ENCODE results near the gene TPD52L2. TPM values are rescaled to one million over a fixed set of nuclear protein-coding genes. Genes with fewer than 3 reads are reported as not detected.

The TPD52L2 gene
- polyA plus RNA-seq, 2 of the 4 experiments (the other 2 are of a cell fraction) = 86.3 to 99.0 TPM

DNA sequence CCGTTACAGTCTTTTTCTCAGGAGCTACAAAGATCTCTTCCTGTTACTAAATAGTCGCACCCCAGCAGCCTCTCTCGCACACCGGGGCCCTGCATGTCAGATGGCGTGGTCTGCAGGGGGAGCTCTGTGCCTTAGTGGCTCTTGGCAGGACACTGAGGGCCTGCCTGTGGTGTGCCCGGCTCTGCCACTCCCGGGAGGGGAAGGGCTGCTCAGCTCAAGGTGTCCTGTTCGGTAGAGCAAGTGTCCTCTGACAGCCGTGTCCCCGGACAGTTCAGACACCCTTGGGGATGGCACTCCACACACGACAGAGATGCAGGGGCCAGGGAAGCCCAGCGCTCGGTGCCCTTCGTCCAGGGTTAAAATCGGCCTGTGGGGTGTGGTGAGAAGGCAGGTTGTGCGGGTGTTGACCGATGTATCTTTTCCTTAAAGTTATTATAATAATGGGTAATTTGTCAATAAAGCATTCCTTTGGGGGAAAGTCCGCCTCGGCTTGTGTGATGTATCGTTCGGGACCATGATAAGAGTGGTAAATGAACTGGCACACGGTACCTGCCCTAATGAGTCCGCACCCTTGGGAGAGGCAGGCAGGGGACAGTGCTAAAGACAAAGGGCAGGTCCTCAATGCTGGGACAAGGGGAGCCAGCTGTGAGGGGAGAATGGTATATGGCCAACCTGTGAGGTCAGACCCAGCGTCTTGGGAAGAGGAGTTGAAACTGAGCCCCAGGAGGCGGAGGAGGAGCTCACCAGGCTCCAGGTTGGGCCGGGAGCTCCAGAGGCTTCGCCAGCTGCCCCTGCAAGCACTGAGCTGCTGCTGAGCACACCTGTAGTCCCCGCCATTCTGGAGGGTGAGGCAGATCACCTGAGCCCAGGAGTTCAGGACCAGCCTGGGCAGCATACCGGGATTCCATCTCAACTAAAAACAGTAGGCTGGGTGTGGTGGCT is 26.3 kb downstream of the TPD52L2 start (continued):
- TF ChIP-seq NFE2L2 (conservative IDR thresholded peaks at IDR 0.05; ENCODE audit: low read length) (no peak), MAZ (IDR thresholded peaks at IDR 0.05; ENCODE audit: borderline replicate concordance, low read depth, low read length) (no peak), SMC3 (IDR thresholded peaks at IDR 0.05) (no peak)

DNA sequence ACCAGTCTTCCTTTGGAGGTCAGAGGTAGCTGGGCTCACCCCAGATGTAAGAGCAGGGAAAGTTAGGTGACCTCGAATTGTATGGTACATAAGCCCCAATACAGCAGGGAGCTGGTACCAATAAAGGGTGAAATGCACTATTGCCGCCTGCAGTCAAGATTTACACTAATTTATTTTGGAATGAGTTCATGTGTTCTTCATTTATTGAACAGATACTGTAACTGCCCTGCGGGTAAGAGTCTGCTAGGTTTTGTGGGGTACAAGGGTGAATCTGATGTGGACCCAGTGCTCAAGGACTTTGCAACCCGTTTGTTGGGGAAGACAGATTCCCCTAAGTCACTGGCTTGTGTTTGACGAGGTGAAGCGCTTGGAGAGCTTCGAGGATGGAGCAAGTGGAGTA is 27.3 kb downstream of the TPD52L2 start:
- no peak for TF ChIP-seq NFE2L2 (conservative IDR thresholded peaks at IDR 0.05; ENCODE audit: low read length)
- TF ChIP-seq EHMT2 (IDR thresholded peaks at IDR 0.05; ENCODE audit: low read depth) = no peak
- TF ChIP-seq, protein P1, sequence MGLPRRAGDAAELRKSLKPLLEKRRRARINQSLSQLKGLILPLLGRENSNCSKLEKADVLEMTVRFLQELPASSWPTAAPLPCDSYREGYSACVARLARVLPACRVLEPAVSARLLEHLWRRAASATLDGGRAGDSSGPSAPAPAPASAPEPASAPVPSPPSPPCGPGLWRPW (IDR thresholded peaks at IDR 0.05) = no peak
- TF ChIP-seq RFX5 (IDR thresholded peaks at IDR 0.05) = no peak
- TF ChIP-seq, protein P2, sequence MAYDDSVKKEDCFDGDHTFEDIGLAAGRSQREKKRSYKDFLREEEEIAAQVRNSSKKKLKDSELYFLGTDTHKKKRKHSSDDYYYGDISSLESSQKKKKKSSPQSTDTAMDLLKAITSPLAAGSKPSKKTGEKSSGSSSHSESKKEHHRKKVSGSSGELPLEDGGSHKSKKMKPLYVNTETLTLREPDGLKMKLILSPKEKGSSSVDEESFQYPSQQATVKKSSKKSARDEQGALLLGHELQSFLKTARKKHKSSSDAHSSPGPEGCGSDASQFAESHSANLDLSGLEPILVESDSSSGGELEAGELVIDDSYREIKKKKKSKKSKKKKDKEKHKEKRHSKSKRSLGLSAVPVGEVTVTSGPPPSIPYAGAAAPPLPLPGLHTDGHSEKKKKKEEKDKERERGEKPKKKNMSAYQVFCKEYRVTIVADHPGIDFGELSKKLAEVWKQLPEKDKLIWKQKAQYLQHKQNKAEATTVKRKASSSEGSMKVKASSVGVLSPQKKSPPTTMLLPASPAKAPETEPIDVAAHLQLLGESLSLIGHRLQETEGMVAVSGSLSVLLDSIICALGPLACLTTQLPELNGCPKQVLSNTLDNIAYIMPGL (CRISPR knock-in tag; IDR thresholded peaks at IDR 0.05; ENCODE audit: borderline replicate concordance) = no peak
- no peak for TF ChIP-seq RARB (CRISPR knock-in tag; IDR thresholded peaks at IDR 0.05)
- TF ChIP-seq PHF8 (IDR thresholded peaks at IDR 0.05; ENCODE audit: borderline replicate concordance, low read depth) = no peak
- TF ChIP-seq JUN (IDR thresholded peaks at IDR 0.05) = no peak
- TF ChIP-seq, protein P3, sequence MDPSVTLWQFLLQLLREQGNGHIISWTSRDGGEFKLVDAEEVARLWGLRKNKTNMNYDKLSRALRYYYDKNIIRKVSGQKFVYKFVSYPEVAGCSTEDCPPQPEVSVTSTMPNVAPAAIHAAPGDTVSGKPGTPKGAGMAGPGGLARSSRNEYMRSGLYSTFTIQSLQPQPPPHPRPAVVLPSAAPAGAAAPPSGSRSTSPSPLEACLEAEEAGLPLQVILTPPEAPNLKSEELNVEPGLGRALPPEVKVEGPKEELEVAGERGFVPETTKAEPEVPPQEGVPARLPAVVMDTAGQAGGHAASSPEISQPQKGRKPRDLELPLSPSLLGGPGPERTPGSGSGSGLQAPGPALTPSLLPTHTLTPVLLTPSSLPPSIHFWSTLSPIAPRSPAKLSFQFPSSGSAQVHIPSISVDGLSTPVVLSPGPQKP (IDR thresholded peaks at IDR 0.05; ENCODE audit: low read depth, low read length) = no peak
- TF ChIP-seq ZNF302 (CRISPR knock-in tag; IDR thresholded peaks at IDR 0.05) = no peak
- TF ChIP-seq, protein P4, sequence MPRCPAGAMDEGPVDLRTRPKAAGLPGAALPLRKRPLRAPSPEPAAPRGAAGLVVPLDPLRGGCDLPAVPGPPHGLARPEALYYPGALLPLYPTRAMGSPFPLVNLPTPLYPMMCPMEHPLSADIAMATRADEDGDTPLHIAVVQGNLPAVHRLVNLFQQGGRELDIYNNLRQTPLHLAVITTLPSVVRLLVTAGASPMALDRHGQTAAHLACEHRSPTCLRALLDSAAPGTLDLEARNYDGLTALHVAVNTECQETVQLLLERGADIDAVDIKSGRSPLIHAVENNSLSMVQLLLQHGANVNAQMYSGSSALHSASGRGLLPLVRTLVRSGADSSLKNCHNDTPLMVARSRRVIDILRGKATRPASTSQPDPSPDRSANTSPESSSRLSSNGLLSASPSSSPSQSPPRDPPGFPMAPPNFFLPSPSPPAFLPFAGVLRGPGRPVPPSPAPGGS (IDR thresholded peaks at IDR 0.05) = no peak
- no peak for TF ChIP-seq POLR2AphosphoS2 (conservative IDR thresholded peaks at IDR 0.05; ENCODE audit: low read length)
- FAIRE-seq = no peak
- 90% methylated on average over 7 of the region's 7 CpGs for WGBS (ENCODE audit: missing lambda C conversion rate)
- Histone ChIP-seq H3K4me1 (peaks cover 12% of the 10 kb centered on the region), H3K9me3 (no peaks in the 10 kb centered on the region), H3K4me2 (no peak overlapping the region), H3K27ac (no peak overlapping the region), H3K4me3 (no peak overlapping the region)
- no peak for ATAC-seq
- POLR2A ChIA-PET = interaction anchor here (0.7 kb wide), 1 partner anchor 472 kb away, joined by 5 read pairs; no protein-coding TSS in a partner anchor
- CTCF ChIA-PET = interaction anchor here (0.5 to 3.0 kb wide), 5 partner anchors 10 to 82 kb away, joined by 3 to 15 read pairs (median 9); partner anchors contain the start of gene TPD52L2
- DNase-seq (ENCODE audit: low read depth in 1 of 2, low spot score in 1 of 2) = no peak

DNA sequence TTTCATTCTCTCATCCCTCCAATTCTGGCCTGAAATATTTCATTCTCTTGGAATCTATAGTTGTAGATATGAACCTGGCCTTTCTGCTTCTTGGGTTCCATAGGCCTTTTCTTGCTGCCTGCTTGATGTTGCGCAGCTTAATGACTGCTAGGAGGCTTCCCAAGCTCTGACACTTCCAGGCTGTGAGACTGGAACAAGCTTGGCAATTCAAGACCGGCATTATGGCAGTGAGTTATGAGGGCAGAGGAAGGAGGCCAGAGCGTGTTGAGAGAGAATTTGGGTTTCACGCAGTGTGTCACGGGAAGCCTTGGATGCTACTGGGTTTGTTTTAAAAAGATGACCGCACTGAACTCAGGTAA is 28.9 kb downstream of the TPD52L2 start:
- ATAC-seq (no peak; a peak in 1 of 6 replicates), FAIRE-seq (no peak), DNase-seq (ENCODE audit: low read depth in 1 of 2, low spot score in 1 of 2) (no peak)
- no peak for TF ChIP-seq POLR2AphosphoS2 (conservative IDR thresholded peaks at IDR 0.05; ENCODE audit: low read length)
- TF ChIP-seq, protein P1 (IDR thresholded peaks at IDR 0.05) = no peak
- TF ChIP-seq CEBPB (IDR thresholded peaks at IDR 0.05) = no peak
- TF ChIP-seq, protein P5, sequence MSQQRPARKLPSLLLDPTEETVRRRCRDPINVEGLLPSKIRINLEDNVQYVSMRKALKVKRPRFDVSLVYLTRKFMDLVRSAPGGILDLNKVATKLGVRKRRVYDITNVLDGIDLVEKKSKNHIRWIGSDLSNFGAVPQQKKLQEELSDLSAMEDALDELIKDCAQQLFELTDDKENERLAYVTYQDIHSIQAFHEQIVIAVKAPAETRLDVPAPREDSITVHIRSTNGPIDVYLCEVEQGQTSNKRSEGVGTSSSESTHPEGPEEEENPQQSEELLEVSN (IDR thresholded peaks at IDR 0.05; ENCODE audit: borderline replicate concordance, low read depth) = no peak
- no peak for TF ChIP-seq FOXS1 (CRISPR knock-in tag; IDR thresholded peaks at IDR 0.05)
- no peak for TF ChIP-seq TFCP2L1 (CRISPR knock-in tag; IDR thresholded peaks at IDR 0.05)
- no peak for TF ChIP-seq ESRRA (IDR thresholded peaks at IDR 0.05; ENCODE audit: borderline replicate concordance, low read length)
- H3K4me1 ChIP-seq = peaks cover 12% of the 10 kb centered on the region
- H3K4me2 ChIP-seq = no peak overlapping the region; the same call in 2 of the 3 replicates
- POLR2A ChIA-PET = interaction anchor here (1.1 to 2.3 kb wide), 3 partner anchors 18 to 153 kb away, joined by 4 to 14 read pairs (median 4); partner anchors contain the start of gene TPD52L2
- H3K4me3 ChIP-seq = no peak overlapping the region
- H3K9me3 ChIP-seq = no peaks in the 10 kb centered on the region
- CTCF ChIA-PET = interaction anchor here (0.6 to 1.0 kb wide), 2 partner anchors 10 to 19 kb away, joined by 3 to 4 read pairs; no protein-coding TSS in a partner anchor
- H3K27ac ChIP-seq = no peak overlapping the region
- WGBS (ENCODE audit: missing lambda C conversion rate) = 90% methylated on average over 6 of the region's 6 CpGs

Data from A549 (cell line).